Fibroblast of lung (primary cell): ENCODE data around the gene ZNF506.

Source experiments
- EZH2 ChIP-seq: IDR thresholded peaks from 2 replicates; pipeline ENCODE4 v1.5.1; 2012; ENCODE audit warnings: low read length, control low read depth, mild to moderate bottlenecking; ENCODE audit errors: missing control alignments
- TF ChIP-seq, protein P1 (sequence below), 2 donors: IDR thresholded peaks in 1 of 2; conservative IDR thresholded peaks in 1 of 2; 1 replicate in 1 of 2; 2 replicates in 1 of 2; pipeline ENCODE4 v1.5.1; 2011 to 2012; ENCODE audit warnings: low read length in 2 of 2, control low read depth in 1 of 2, inconsistent platforms in 1 of 2, low read depth in 1 of 2, mild to moderate bottlenecking in 1 of 2

- TF ChIP-seq, protein P1, sequence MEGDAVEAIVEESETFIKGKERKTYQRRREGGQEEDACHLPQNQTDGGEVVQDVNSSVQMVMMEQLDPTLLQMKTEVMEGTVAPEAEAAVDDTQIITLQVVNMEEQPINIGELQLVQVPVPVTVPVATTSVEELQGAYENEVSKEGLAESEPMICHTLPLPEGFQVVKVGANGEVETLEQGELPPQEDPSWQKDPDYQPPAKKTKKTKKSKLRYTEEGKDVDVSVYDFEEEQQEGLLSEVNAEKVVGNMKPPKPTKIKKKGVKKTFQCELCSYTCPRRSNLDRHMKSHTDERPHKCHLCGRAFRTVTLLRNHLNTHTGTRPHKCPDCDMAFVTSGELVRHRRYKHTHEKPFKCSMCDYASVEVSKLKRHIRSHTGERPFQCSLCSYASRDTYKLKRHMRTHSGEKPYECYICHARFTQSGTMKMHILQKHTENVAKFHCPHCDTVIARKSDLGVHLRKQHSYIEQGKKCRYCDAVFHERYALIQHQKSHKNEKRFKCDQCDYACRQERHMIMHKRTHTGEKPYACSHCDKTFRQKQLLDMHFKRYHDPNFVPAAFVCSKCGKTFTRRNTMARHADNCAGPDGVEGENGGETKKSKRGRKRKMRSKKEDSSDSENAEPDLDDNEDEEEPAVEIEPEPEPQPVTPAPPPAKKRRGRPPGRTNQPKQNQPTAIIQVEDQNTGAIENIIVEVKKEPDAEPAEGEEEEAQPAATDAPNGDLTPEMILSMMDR (conservative IDR thresholded peaks at IDR 0.05 in 1 of 2, IDR thresholded peaks at IDR 0.05 in 1 of 2; ENCODE audit: low read depth in 1 of 2, low read length in 2 of 2) = no peak
- TF ChIP-seq EZH2 = no peak
These were observed 33.5 kb downstream of the ZNF506 start for GRCh38 chr19:19788015-19788414.
